Heart right ventricle (tissue), 16 donors: ENCODE data around the gene PARN. TPM values are rescaled to one million over a fixed set of nuclear protein-coding genes. Genes with fewer than 3 reads are reported as not detected.
A peak's percentile ranks its signal among the peaks of the same experiment; 100 is the strongest.
"Not testable (repeated sequence)": the region's sequence is repeated elsewhere in the genome, so short reads cannot be mapped to it uniquely, and the experiment has no call there.

Source experiments
- ATAC-seq, 8 donors: fragments of 200-7000 bp; cut with Tn5 transposase; one replicate each; pipeline ENCODE4 v1.9.1; 2020; ENCODE audit warnings: mild to moderate bottlenecking in 8 of 8, moderate library complexity in 8 of 8, moderate number of reproducible peaks in 1 of 8
- DNase-seq, 2 donors: peaks; one replicate each; pipeline ENCODE4 v3.0.0-alpha.2; 2020
- H3K27ac ChIP-seq, 10 donors: fragments of 200-600 bp; sonication (generic) in 2 of 10; one replicate each; pipeline versions ENCODE4 v1.5.0 to v1.8.0; 2020 to 2022; ENCODE audit warnings: mild to moderate bottlenecking in 3 of 10
- H3K27me3 ChIP-seq, 7 donors: fragments of 200-600 bp; one replicate each; pipeline ENCODE4 v1.8.0; 2021 to 2022; ENCODE audit warnings: mild to moderate bottlenecking in 2 of 7
- H3K36me3 ChIP-seq, 9 donors: fragments of 200-600 bp; sonication (generic) in 1 of 9; one replicate each; pipeline versions ENCODE4 v1.5.0 to v1.8.0; 2020 to 2022; ENCODE audit warnings: mild to moderate bottlenecking in 2 of 9
- H3K4me1 ChIP-seq, 9 donors: fragments of 200-600 bp; sonication (generic) in 1 of 9; one replicate each; pipeline versions ENCODE4 v1.5.0 to v1.8.0; 2020 to 2022; ENCODE audit warnings: mild to moderate bottlenecking in 4 of 9
- H3K4me3 ChIP-seq, 10 donors: fragments of 200-600 bp; sonication (generic) in 2 of 10; one replicate each; pipeline versions ENCODE4 v1.5.0 to v1.8.0; 2020 to 2022; ENCODE audit warnings: mild to moderate bottlenecking in 7 of 10, moderate library complexity in 2 of 10
- H3K9me3 ChIP-seq, 11 donors: fragments of 200-600 bp in 10 of 11; sonication (generic) in 2 of 11; one replicate each; pipeline versions ENCODE4 v1.5.0 to v1.8.0; 2013 to 2022; ENCODE audit warnings: mild to moderate bottlenecking in 2 of 11, control low read depth in 1 of 11, moderate library complexity in 1 of 11
- CTCF ChIP-seq, 9 donors: fragments of 200-600 bp; sonication (generic) in 2 of 9; IDR thresholded peaks; one replicate each; pipeline versions ENCODE4 v1.5.0 to v1.8.0; 2021 to 2022; ENCODE audit warnings: antibody characterized with exemption in 9 of 9, mild to moderate bottlenecking in 5 of 9, moderate library complexity in 1 of 9
- WGBS, 2 donors: extraction: QIAGEN DNeasy Blood & Tissue Kit; methylation state at CpG; one replicate each; pipeline ENCODE4 v1.1.7; 2013; ENCODE audit warnings: inconsistent platforms in 1 of 2; 5-methylcytosine and 5-hydroxymethylcytosine counted together
- intact Hi-C, 10 donors: fragments of 100-400 bp; cut with DNase I; formaldehyde crosslinking; loops; one replicate each; pipeline versions ENCODE4 v1.11.1 to v1.14.2; 2022
- polyA plus RNA-seq, 2 donors: library from polyadenylated mRNA; stranded (reverse); fragments of 200-250 nt; gene quantifications; one replicate each; pipeline ENCODE4 v1.2.3, GENCODE V29; 2013
- total RNA-seq, 10 donors: library from RNA; stranded (reverse); fragmentation: NEBNext Ultra II Directional in 3 of 10; extraction: Animal tissue kit (Norgen Biotek cat#: 25700) in 3 of 10; gene quantifications; one replicate each; pipeline versions ENCODE4 v1.2.1 to v1.2.4, GENCODE V29; 2021 to 2023
- donor health status: Arrhythmogenic right ventricular cardiomyopathy.
- donor health status: ischemic (EF 13 %, LVEDD 7.1; RV severe dilation, severe dysfunction).
- donor health status: healthy with polysubstance abuse.
- donor health status: DM: no; HTN: yes; CAD: no.
- donor health status: DM: no; HTN: no; CAD: no.
- donor health status: ischemic (EF 25% LVEDD 6.9; RV normal size, moderate dysfunction).
- donor health status: ischemic (EF 25% LVEDD 5.7; RV mildly dilated, moderate dysfunction).
- donor health status: healthy.
- donor health status: DM: yes; HTN: yes; CAD: no.
- donor health status: Ischemic cardiomyopathy.
- donor health status: ischemic (EF 35%, LVEDD 5.7; RV mildly dilated, moderate dysfunction).
- donor health status: nonischemic (EF 11% LVEDD 7.7; RV severe dilation, severe dysfunction).
- donor health status: DM: yes; HTN: yes; CAD: no.
- donor health status: PGD.
- donor health status: ischemic (EF 29% LVEDD 5.4; RV normal size, mild dysfunction).
- donor health status: nonischemic (EF 23%, LVEDD 6.1; RV moderate dilation, normal function).

The PARN gene
- total and polyA plus RNA-seq, 12 donors = 7.0 to 25.3 (median 22.8) TPM

GRCh38 chr16:14409563-14409962, 220.5 kb downstream of the PARN start:
- H3K27me3 ChIP-seq = no peaks in the 10 kb centered on the region
- TF ChIP-seq CTCF (IDR thresholded peaks at IDR 0.05) = no peak
- DNase-seq = no peak
- H3K27ac ChIP-seq = no peak overlapping the region
- WGBS, 2 donors = 75 to 86% methylated on average over 5 of the region's 5 CpGs
- H3K4me3 ChIP-seq = no peak overlapping the region
- ATAC-seq = peak in 1 of 8 donors; percentile 47
- no peaks in the 10 kb centered on the region for H3K4me1 ChIP-seq
- H3K9me3 ChIP-seq = no peaks in the 10 kb centered on the region
- intact Hi-C loops = loop anchor here in 2 of 10 donors (10.0 kb wide), 2 partner anchors 105 to 115 kb away; no protein-coding TSS in a partner anchor
- no peaks in the 10 kb centered on the region for H3K36me3 ChIP-seq

- WGBS, 2 donors = 91 to 94% methylated on average over 2 of the region's 2 CpGs
- intact Hi-C loops = loop anchor here in 2 of 10 donors (10.0 kb wide), 2 partner anchors 103 to 117 kb away; no protein-coding TSS in a partner anchor
- no peaks in the 10 kb centered on the region for H3K9me3 ChIP-seq
- ATAC-seq (peak in 3 of 8 donors; percentile 8 to 33 (median 26)), DNase-seq (no peak)
- no peaks in the 10 kb centered on the region for H3K4me1 ChIP-seq
- H3K27me3 ChIP-seq = no peaks in the 10 kb centered on the region
- no peak overlapping the region for H3K4me3 ChIP-seq
- H3K27ac ChIP-seq = no peak overlapping the region
- no peak for TF ChIP-seq CTCF (IDR thresholded peaks at IDR 0.05)
- H3K36me3 ChIP-seq = no peaks in the 10 kb centered on the region
These were observed 222.2 kb downstream of the PARN start for GRCh38 chr16:14407786-14408399.

- TF ChIP-seq CTCF (IDR thresholded peaks at IDR 0.05) = no peak
- DNase-seq (peak in 1 of 2 donors; percentile 19), ATAC-seq (peak in 3 of 8 donors; percentile 36 to 54 (median 49))
- 51 to 65% methylated on average over 36 to 43 of the region's 43 CpGs for WGBS, 2 donors
- H3K27me3 ChIP-seq = no peaks in the 10 kb centered on the region
- H3K27ac ChIP-seq = no peak overlapping the region
- H3K36me3 ChIP-seq = no peaks in the 10 kb centered on the region
- intact Hi-C loops = loop anchor here in 2 of 10 donors (10.0 kb wide), 2 partner anchors 101 to 119 kb away; no protein-coding TSS in a partner anchor
- peaks cover 0 to 3% (median 0%) of the 10 kb centered on the region in 11 donors for H3K9me3 ChIP-seq
- no peak overlapping the region for H3K4me3 ChIP-seq
- H3K4me1 ChIP-seq = peaks cover 0 to 4% (median 0%) of the 10 kb centered on the region in 9 donors
These were observed 224.2 kb downstream of the PARN start for GRCh38 chr16:14405611-14406537.

- not testable (repeated sequence) for DNase-seq, H3K4me3 ChIP-seq, H3K27ac ChIP-seq, H3K36me3 ChIP-seq, H3K9me3 ChIP-seq, H3K27me3 ChIP-seq, ATAC-seq
- intact Hi-C loops = loop anchor here in 2 of 10 donors (10.0 kb wide), 2 partner anchors 98 to 122 kb away; no protein-coding TSS in a partner anchor
- 84 to 91% methylated on average over 8 of the region's 8 CpGs for WGBS, 2 donors
- peaks cover 4 to 19% (median 14%) of the 10 kb centered on the region in 9 donors for H3K4me1 ChIP-seq
These were observed 227.1 kb downstream of the PARN start for GRCh38 chr16:14403001-14403389.

- DNase-seq, H3K36me3 ChIP-seq, H3K4me3 ChIP-seq, H3K9me3 ChIP-seq, H3K27me3 ChIP-seq, ATAC-seq, H3K27ac ChIP-seq: not testable (repeated sequence)
- 86 to 89% methylated on average over 15 of the region's 15 CpGs for WGBS, 2 donors
- peaks cover 4 to 19% (median 14%) of the 10 kb centered on the region in 9 donors for H3K4me1 ChIP-seq
- intact Hi-C loops = loop anchor here in 2 of 10 donors (10.0 kb wide), 2 partner anchors 98 to 122 kb away; no protein-coding TSS in a partner anchor
These were observed 227.7 kb downstream of the PARN start for GRCh38 chr16:14402114-14403000.

- 52 to 53% methylated on average over 6 to 8 of the region's 8 CpGs for whole genome bisulfite sequencing, 2 donors
- H3K36me3 ChIP-seq, H3K27ac ChIP-seq, H3K27me3 ChIP-seq, H3K4me3 ChIP-seq, ATAC-seq, H3K9me3 ChIP-seq: not testable (repeated sequence)
- peaks cover 4 to 19% (median 14%) of the 10 kb centered on the region in 9 donors for H3K4me1 ChIP-seq
- DNase-seq = peak in 1 of 2 donors; percentile 22
- intact Hi-C loops = loop anchor here in 2 of 10 donors (10.0 kb wide), 2 partner anchors 97 to 123 kb away; no protein-coding TSS in a partner anchor
These were observed 228.4 kb downstream of the PARN start for GRCh38 chr16:14401711-14402061.
